HT-29 (cell line): Measurements from ENCODE around the gene VANGL2. TPM values are rescaled to one million over a fixed set of nuclear protein-coding genes. Genes with fewer than 3 reads are reported as not detected.
A peak's percentile ranks its signal among the peaks of the same experiment; 100 is the strongest.

Experiments
- DNase-seq: peaks from one replicate; pipeline ENCODE4 v3.0.0-alpha.2; 2015; ENCODE audit warnings: low spot score
- total RNA-seq: library from RNA; depleted of rRNA; stranded (reverse); fragments of >200 nt; shearing (Covaris generic); gene quantifications from 2 replicates; pipeline ENCODE4 v1.2.3, GENCODE V29; 2014

The VANGL2 gene
- total RNA-seq, 1 experiment from 2014 or later = 1.6 TPM

- DNase-seq = no peak
Measured at GRCh38 chr1:160405331-160405877, 5.0 kb downstream of the VANGL2 start.

- DNase-seq = no peak
Measured at GRCh38 chr1:160406131-160406968, 6.0 kb downstream of the VANGL2 start.

GRCh38 chr1:160407839-160408801 is 7.8 kb downstream of the VANGL2 start:
- DNase-seq = peak; percentile 62

- no peak for DNase-seq
Measured at GRCh38 chr1:160408864-160409263, 8.5 kb downstream of the VANGL2 start.

- no peak for DNase-seq
Measured at GRCh38 chr1:160409486-160409885, 9.1 kb downstream of the VANGL2 start.

GRCh38 chr1:160410406-160411005 is 10.1 kb downstream of the VANGL2 start:
- no peak for DNase-seq

- DNase-seq = no peak
Measured at GRCh38 chr1:160411271-160412027, 11.1 kb downstream of the VANGL2 start.

- DNase-seq = no peak
Measured at GRCh38 chr1:160412028-160412362, 11.6 kb downstream of the VANGL2 start.

GRCh38 chr1:160413716-160414115 is 13.4 kb downstream of the VANGL2 start:
- no peak for DNase-seq

- DNase-seq = no peak
Measured at GRCh38 chr1:160414881-160415280, 14.5 kb downstream of the VANGL2 start.

- no peak for DNase-seq
Measured at GRCh38 chr1:160415696-160416290, 15.4 kb downstream of the VANGL2 start.

GRCh38 chr1:160416369-160416768 is 16.0 kb downstream of the VANGL2 start:
- peak; percentile 70 for DNase-seq

- DNase-seq = no peak
Measured at GRCh38 chr1:160418483-160418882, 18.1 kb downstream of the VANGL2 start.

- DNase-seq = no peak
Measured at GRCh38 chr1:160419150-160419837, 18.9 kb downstream of the VANGL2 start.

GRCh38 chr1:160419838-160420169 is 19.4 kb downstream of the VANGL2 start:
- DNase-seq = no peak

- DNase-seq = no peak
Measured at GRCh38 chr1:160420881-160421842, 20.8 kb downstream of the VANGL2 start.

GRCh38 chr1:160421881-160422280 is 21.5 kb downstream of the VANGL2 start:
- no peak for DNase-seq

GRCh38 chr1:160423966-160424365 is 23.6 kb downstream of the VANGL2 start:
- DNase-seq = no peak

GRCh38 chr1:160425847-160426246 is 25.5 kb downstream of the VANGL2 start:
- DNase-seq = no peak
